ENCODE data around the gene PALM3. TPM values are rescaled to one million over a fixed set of nuclear protein-coding genes. Genes with fewer than 3 reads are reported as not detected.
"Not testable (repeated sequence)": the region's sequence is repeated elsewhere in the genome, so short reads cannot be mapped to it uniquely, and the experiment has no call there.

The PALM3 gene
- total RNA-seq, 1 experiment from 2014 or later, result 3.3 TPM

- Histone ChIP-seq H3K9me3 (ENCODE audit: control insufficient read depth in 1 of 2, insufficient read depth in 1 of 2, low read depth in 1 of 2, low read length in 2 of 2) (no peaks in the 10 kb centered on the region), H3K4me2 (ENCODE audit: low read length) (no peak overlapping the region), H2AFZ (ENCODE audit: low read depth, low read length, poor library complexity, severe bottlenecking) (no peak overlapping the region), H3K9me2 (ENCODE audit: insufficient read depth) (no peaks in the 10 kb centered on the region), H3K27me3 (ENCODE audit: insufficient read depth, low read length) (no peaks in the 10 kb centered on the region), H3K4me3 (replicated peaks in 1 of 2; ENCODE audit: low read depth in 1 of 2, low read length in 2 of 2) (no peak overlapping the region), H3K9ac (ENCODE audit: low read length) (no peak overlapping the region), H3K27ac (ENCODE audit: low read depth, low read length) (no peak overlapping the region), H3K36me3 (ENCODE audit: control insufficient read depth in 1 of 2, insufficient read depth in 2 of 2, low read length in 2 of 2) (no peaks in the 10 kb centered on the region), H4K20me1 (ENCODE audit: insufficient read depth) (no peaks in the 10 kb centered on the region), H3K4me1 (ENCODE audit: control insufficient read depth in 1 of 2, insufficient read depth in 2 of 2, low read length in 2 of 2) (peaks cover 3 to 15% of the 10 kb centered on the region in 2 experiments), H3K79me2 (ENCODE audit: insufficient read depth, low read length) (no peaks in the 10 kb centered on the region)
- ChIA-PET CTCF (interaction anchor here (1.1 to 1.7 kb wide), 2 partner anchors 12 to 37 kb away, joined by 3 to 5 read pairs; partner anchors contain the start of gene MISP3), RAD21 (ENCODE audit: low non-redundant PET in 1 of 2, low total read pairs in 2 of 2, uncharacterized antibody in 2 of 2, unreplicated experiment in 2 of 2) (no interaction called here), POLR2A (no interaction called here)
- TF ChIP-seq TCF7L2 (IDR thresholded peaks at IDR 0.05; ENCODE audit: borderline replicate concordance, extremely low read depth, insufficient read depth, insufficient read length) (no peak), EZH2 (IDR thresholded peaks at IDR 0.05) (no peak), ZBTB33 (IDR thresholded peaks at IDR 0.05; ENCODE audit: extremely low read depth, insufficient replicate concordance, low read length) (no peak), CEBPB (IDR thresholded peaks at IDR 0.05; ENCODE audit: low read depth) (no peak), MAX (IDR thresholded peaks at IDR 0.05) (no peak)
- no TSS peak for BruUV-seq (replicated peaks)
- ATAC-seq (no peak), DNase-seq (ENCODE audit: low read depth, low spot score) (no peak)
- intact Hi-C loops (cut with micrococcal nuclease), result no loop called here
Observed at GRCh38 chr19:14035706-14036105, 26.2 kb downstream of the PALM3 start.

GRCh38 chr19:14035159-14035558 is 26.7 kb downstream of the PALM3 start:
- H3K79me2 ChIP-seq (ENCODE audit: insufficient read depth, low read length); RAD21 ChIA-PET (ENCODE audit: low non-redundant PET in 1 of 2, low total read pairs in 2 of 2, uncharacterized antibody in 2 of 2, unreplicated experiment in 2 of 2); H3K27me3 ChIP-seq (ENCODE audit: insufficient read depth, low read length); POLR2A ChIA-PET; ATAC-seq; H3K9ac ChIP-seq (ENCODE audit: low read length); H3K9me2 ChIP-seq (ENCODE audit: insufficient read depth); H3K4me2 ChIP-seq (ENCODE audit: low read length); intact Hi-C loops (cut with micrococcal nuclease); H3K27ac ChIP-seq (ENCODE audit: low read depth, low read length); H4K20me1 ChIP-seq (ENCODE audit: insufficient read depth); DNase-seq (ENCODE audit: low read depth, low spot score); H3K9me3 ChIP-seq (ENCODE audit: control insufficient read depth in 1 of 2, insufficient read depth in 1 of 2, low read depth in 1 of 2, low read length in 2 of 2); H2AFZ ChIP-seq (ENCODE audit: low read depth, low read length, poor library complexity, severe bottlenecking); H3K36me3 ChIP-seq (ENCODE audit: control insufficient read depth in 1 of 2, insufficient read depth in 2 of 2, low read length in 2 of 2); BruUV-seq (replicated peaks); H3K4me3 ChIP-seq (replicated peaks in 1 of 2; ENCODE audit: low read depth in 1 of 2, low read length in 2 of 2): not testable (repeated sequence)
- peaks cover 3 to 15% of the 10 kb centered on the region in 2 experiments for H3K4me1 ChIP-seq (ENCODE audit: control insufficient read depth in 1 of 2, insufficient read depth in 2 of 2, low read length in 2 of 2)
- TF ChIP-seq, protein P1, sequence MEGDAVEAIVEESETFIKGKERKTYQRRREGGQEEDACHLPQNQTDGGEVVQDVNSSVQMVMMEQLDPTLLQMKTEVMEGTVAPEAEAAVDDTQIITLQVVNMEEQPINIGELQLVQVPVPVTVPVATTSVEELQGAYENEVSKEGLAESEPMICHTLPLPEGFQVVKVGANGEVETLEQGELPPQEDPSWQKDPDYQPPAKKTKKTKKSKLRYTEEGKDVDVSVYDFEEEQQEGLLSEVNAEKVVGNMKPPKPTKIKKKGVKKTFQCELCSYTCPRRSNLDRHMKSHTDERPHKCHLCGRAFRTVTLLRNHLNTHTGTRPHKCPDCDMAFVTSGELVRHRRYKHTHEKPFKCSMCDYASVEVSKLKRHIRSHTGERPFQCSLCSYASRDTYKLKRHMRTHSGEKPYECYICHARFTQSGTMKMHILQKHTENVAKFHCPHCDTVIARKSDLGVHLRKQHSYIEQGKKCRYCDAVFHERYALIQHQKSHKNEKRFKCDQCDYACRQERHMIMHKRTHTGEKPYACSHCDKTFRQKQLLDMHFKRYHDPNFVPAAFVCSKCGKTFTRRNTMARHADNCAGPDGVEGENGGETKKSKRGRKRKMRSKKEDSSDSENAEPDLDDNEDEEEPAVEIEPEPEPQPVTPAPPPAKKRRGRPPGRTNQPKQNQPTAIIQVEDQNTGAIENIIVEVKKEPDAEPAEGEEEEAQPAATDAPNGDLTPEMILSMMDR (IDR thresholded peaks at IDR 0.05 in 2 of 3, conservative IDR thresholded peaks at IDR 0.05 in 1 of 3; ENCODE audit: borderline replicate concordance in 1 of 3, insufficient read depth in 1 of 3, low read depth in 2 of 3, low read length in 2 of 3), result peak in 2 of 3 experiments; percentile 18 to 30; a peak in 3 of 6 replicates
- TF ChIP-seq RAD21 (IDR thresholded peaks at IDR 0.05; ENCODE audit: low read depth), result peak; percentile 2; the same call in 1 of the 2 replicates
- CTCF ChIA-PET, result interaction anchor here (1.1 to 1.7 kb wide), 2 partner anchors 13 to 37 kb away, joined by 3 to 5 read pairs; partner anchors contain the start of gene MISP3

Measured in HCT116 (cell line).